ENCODE results near the gene VN1R4. TPM values are rescaled to one million over a fixed set of nuclear protein-coding genes. Genes with fewer than 3 reads are reported as not detected.

Gene VN1R4
- total RNA-seq (2022; extraction: Qiagen RNA extraction; ENCODE audit: low read depth) = not detected in 5 replicates

GRCh38 chr19:53267623-53268022 lies at the start of gene VN1R4:
TSS of gene VN1R4 (minus strand) at chr19:53267723. CDS start at chr19:53267665, 58 bp downstream.

GRCh38 chr19:53257715-53258342 lies 9.7 kb downstream of the VN1R4 start, which contains the start of gene VN1R2:
TSS of gene VN1R2 (plus strand) at chr19:53258292. CDS start at chr19:53258376, 84 bp downstream.

GRCh38 chr19:53254411-53255341 lies 12.8 kb downstream of the VN1R4 start, which contains the start of gene ZNF677:
TSS of gene ZNF677 (minus strand) at chr19:53254873. CDS start at chr19:53251550, 3,323 bp downstream.

Other genes with a start within 250 kb of the VN1R4 start
- gene ERVV-2, start 223.0 kb downstream of the VN1R4 start, total RNA-seq (2022; extraction: Qiagen RNA extraction; ENCODE audit: low read depth) = not detected in 5 replicates
- 7.2 to 10.6 TPM (median 8.1 TPM) in 5 replicates for gene ZNF160, start 164.3 kb downstream of the VN1R4 start, total RNA-seq (2022; extraction: Qiagen RNA extraction; ENCODE audit: low read depth)
- gene ZNF415, start 134.8 kb downstream of the VN1R4 start, total RNA-seq (2022; extraction: Qiagen RNA extraction; ENCODE audit: low read depth) = not detected in 5 replicates
- gene ZNF347, start 108.7 kb downstream of the VN1R4 start, total RNA-seq (2022; extraction: Qiagen RNA extraction; ENCODE audit: low read depth) = not detected in 5 replicates
- not detected in 5 replicates for gene ZNF665, start 74.4 kb downstream of the VN1R4 start, total RNA-seq (2022; extraction: Qiagen RNA extraction; ENCODE audit: low read depth)
- not detected in 5 replicates for gene ZNF677, start 12.8 kb downstream of the VN1R4 start, total RNA-seq (2022; extraction: Qiagen RNA extraction; ENCODE audit: low read depth)
- gene VN1R2, start 9.4 kb downstream of the VN1R4 start, total RNA-seq (2022; extraction: Qiagen RNA extraction; ENCODE audit: low read depth) = not detected in 5 replicates
- 3.5 to 4.6 TPM (median 4.2 TPM) in 5 replicates for gene ZNF845, start 66.0 kb upstream of the VN1R4 start, total RNA-seq (2022; extraction: Qiagen RNA extraction; ENCODE audit: low read depth)
- 0.19 to 0.45 TPM (median 0.29 TPM) in 5 replicates for gene ZNF525, start 98.0 kb upstream of the VN1R4 start, total RNA-seq (2022; extraction: Qiagen RNA extraction; ENCODE audit: low read depth)
- gene ZNF765, start 127.4 kb upstream of the VN1R4 start, total RNA-seq (2022; extraction: Qiagen RNA extraction; ENCODE audit: low read depth) = 3.8 to 5.0 TPM (median 4.6 TPM) in 5 replicates
- gene ZNF761, start 164.3 kb upstream of the VN1R4 start, total RNA-seq (2022; extraction: Qiagen RNA extraction; ENCODE audit: low read depth) = 7.1 to 9.0 TPM (median 8.7 TPM) in 5 replicates
- gene ZNF813, start 200.0 kb upstream of the VN1R4 start, total RNA-seq (2022; extraction: Qiagen RNA extraction; ENCODE audit: low read depth) = 0.16 to 0.80 TPM (median 0.26 TPM) in 5 replicates